ENCODE measurements around the gene KCNH1. TPM values are rescaled to one million over a fixed set of nuclear protein-coding genes. Genes with fewer than 3 reads are reported as not detected.

KCNH1 gene
- total and polyA plus RNA-seq, 10 of the 15 experiments (the other 5 are each of a cell fraction or from before 2014, with no cell fraction given) = 0.02 to 0.04 (median 0.04) TPM; not detected in 7

DNA sequence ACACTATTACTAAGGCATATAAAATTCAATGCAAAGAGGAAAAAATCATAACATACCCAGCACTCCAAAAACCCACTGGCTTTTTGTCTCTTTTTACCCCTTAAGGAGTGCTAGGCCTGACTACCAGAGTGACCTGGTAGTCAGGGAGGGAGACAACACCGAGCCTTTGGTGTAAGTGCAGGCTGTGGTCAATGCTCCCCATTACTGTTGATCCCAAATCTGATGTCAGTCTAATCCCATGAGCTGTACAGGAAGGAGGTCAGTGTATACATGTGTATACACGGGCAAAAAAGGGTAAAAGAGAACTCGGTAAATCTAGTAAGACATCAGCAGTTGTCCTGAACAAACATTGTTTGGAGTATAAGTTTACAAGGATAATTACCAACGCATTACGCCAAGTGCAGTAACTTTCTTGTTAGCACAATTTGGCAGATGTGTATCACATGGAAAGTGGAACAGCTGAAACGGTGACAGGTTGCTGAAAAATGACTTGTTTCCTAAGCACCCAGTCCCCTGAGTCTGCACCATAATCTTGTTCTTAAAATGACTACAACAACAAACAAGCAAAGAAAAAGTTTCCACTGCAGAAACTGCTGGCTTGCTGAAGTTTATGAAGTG, 217.9 kb downstream of the KCNH1 start:
- ChIA-PET CTCF (no interaction called here), POLR2A (no interaction called here), RAD21 (ENCODE audit: unreplicated experiment) (no interaction called here), SMC1A (ENCODE audit: uncharacterized antibody, unreplicated experiment) (no interaction called here)
- Histone ChIP-seq H3K4me1 (ENCODE audit: control insufficient read depth, insufficient read depth, low read length) (no peaks in the 10 kb centered on the region), H4K20me1 (ENCODE audit: control insufficient read depth, insufficient read depth) (no peaks in the 10 kb centered on the region), H3K9me3 (replicated peaks; ENCODE audit: control insufficient read depth, insufficient read depth, low read length) (no peaks in the 10 kb centered on the region), H3K79me2 (ENCODE audit: control insufficient read depth, insufficient read depth, low read length) (no peaks in the 10 kb centered on the region), H3K36me3 (ENCODE audit: control insufficient read depth in 2 of 2, insufficient read depth in 2 of 2, low read length in 1 of 2) (no peaks in the 10 kb centered on the region), H3K27ac (ENCODE audit: control insufficient read depth, insufficient read depth) (no peak overlapping the region), H3K4me3 (no peak overlapping the region), H3K27me3 (replicated peaks in 1 of 2; ENCODE audit: control insufficient read depth in 2 of 2, insufficient read depth in 2 of 2, low read length in 1 of 2) (no peaks in the 10 kb centered on the region; a peak in 1 of 4 replicates), H2AFZ (ENCODE audit: control insufficient read depth, low read depth, low read length) (no peak overlapping the region), H3K4me2 (ENCODE audit: control insufficient read depth, insufficient read depth) (no peak overlapping the region), H3K9ac (ENCODE audit: control insufficient read depth, insufficient read depth, low read length) (no peak overlapping the region)
- ATAC-seq (no peak), DNase-seq (ENCODE audit: low read depth, low spot score) (no peak), FAIRE-seq (no peak)
- in situ Hi-C loops (cut with MboI) (no loop called here), intact Hi-C loops (cut with micrococcal nuclease; ENCODE audit: unreplicated experiment) (no loop called here)
- BruUV-seq (replicated peaks) = no TSS peak
- TF ChIP-seq MXI1 (IDR thresholded peaks at IDR 0.05; ENCODE audit: low read depth, low read length) (no peak), DPF2 (IDR thresholded peaks at IDR 0.05) (no peak), JUNB (IDR thresholded peaks at IDR 0.05) (no peak), MTA2 (IDR thresholded peaks at IDR 0.05; ENCODE audit: low read depth) (no peak), ESRRA (IDR thresholded peaks at IDR 0.05; ENCODE audit: low read length) (no peak), ATF7 (IDR thresholded peaks at IDR 0.05; ENCODE audit: low read depth) (no peak), SMC3 (IDR thresholded peaks at IDR 0.05; ENCODE audit: borderline replicate concordance, low read length) (no peak), EGR1 (IDR thresholded peaks at IDR 0.05; ENCODE audit: borderline replicate concordance in 1 of 2, low read depth in 2 of 2, low read length in 2 of 2) (no peak), ZSCAN29 (IDR thresholded peaks at IDR 0.05) (no peak), CHD1 (IDR thresholded peaks at IDR 0.05; ENCODE audit: low read depth, low read length) (no peak)
- TF ChIP-seq, protein P1, sequence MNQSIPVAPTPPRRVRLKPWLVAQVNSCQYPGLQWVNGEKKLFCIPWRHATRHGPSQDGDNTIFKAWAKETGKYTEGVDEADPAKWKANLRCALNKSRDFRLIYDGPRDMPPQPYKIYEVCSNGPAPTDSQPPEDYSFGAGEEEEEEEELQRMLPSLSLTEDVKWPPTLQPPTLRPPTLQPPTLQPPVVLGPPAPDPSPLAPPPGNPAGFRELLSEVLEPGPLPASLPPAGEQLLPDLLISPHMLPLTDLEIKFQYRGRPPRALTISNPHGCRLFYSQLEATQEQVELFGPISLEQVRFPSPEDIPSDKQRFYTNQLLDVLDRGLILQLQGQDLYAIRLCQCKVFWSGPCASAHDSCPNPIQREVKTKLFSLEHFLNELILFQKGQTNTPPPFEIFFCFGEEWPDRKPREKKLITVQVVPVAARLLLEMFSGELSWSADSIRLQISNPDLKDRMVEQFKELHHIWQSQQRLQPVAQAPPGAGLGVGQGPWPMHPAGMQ (IDR thresholded peaks at IDR 0.05; ENCODE audit: borderline replicate concordance) = no peak
- WGBS (ENCODE audit: insufficient coverage, insufficient replicate concordance, low lambda C conversion rate, missing lambda C conversion rate) = 35% methylated on average over 6 of the region's 6 CpGs

All from GM12878 (cell line).